Kidney glomerular epithelial cell (primary cell): Measurements from ENCODE around the gene HOMER3.

ENCODE experiments used
- DNase-seq: peaks from one replicate; lab custom pipeline; 2025; lab: John Stamatoyannopoulos, UW

Gene HOMER3

DNA sequence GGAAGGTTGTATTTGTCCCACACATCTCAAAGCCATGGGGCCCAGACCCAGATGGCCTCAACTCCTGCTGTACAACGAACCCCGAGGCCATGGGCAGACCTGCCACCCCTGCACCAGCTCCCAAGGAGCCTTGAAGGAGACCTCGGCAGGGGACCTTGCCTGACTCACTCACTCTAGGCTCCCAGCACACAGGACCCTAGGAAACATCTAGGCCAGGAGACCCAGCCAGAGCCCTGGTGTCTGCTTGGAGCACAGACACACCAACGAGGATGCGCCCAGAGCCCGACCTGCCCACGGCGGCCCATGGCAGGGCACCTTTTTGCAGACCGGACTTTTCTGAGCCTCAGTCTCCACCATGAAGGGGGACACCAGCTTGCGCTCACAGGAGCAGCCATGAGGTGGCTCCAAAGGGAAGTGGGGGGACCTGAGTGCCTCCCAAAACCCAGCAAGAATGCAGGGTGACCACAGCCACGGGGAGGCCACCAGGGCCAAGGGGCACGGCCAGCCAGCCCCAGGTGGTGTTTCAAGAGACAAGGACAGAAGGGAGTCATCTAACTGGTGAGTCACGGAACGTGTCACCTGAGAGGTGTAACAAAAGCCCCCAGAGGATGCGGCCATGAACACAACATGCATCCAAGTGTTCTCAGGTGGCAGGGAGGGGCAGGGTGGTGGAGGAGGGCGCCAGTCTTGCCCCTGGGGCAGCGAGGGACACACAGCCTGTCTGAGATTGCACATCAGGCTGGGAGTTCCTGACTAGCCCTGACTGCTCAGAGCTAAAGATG is 40.1 kb downstream of the HOMER3 start:
- no peak for DNase-seq

DNA sequence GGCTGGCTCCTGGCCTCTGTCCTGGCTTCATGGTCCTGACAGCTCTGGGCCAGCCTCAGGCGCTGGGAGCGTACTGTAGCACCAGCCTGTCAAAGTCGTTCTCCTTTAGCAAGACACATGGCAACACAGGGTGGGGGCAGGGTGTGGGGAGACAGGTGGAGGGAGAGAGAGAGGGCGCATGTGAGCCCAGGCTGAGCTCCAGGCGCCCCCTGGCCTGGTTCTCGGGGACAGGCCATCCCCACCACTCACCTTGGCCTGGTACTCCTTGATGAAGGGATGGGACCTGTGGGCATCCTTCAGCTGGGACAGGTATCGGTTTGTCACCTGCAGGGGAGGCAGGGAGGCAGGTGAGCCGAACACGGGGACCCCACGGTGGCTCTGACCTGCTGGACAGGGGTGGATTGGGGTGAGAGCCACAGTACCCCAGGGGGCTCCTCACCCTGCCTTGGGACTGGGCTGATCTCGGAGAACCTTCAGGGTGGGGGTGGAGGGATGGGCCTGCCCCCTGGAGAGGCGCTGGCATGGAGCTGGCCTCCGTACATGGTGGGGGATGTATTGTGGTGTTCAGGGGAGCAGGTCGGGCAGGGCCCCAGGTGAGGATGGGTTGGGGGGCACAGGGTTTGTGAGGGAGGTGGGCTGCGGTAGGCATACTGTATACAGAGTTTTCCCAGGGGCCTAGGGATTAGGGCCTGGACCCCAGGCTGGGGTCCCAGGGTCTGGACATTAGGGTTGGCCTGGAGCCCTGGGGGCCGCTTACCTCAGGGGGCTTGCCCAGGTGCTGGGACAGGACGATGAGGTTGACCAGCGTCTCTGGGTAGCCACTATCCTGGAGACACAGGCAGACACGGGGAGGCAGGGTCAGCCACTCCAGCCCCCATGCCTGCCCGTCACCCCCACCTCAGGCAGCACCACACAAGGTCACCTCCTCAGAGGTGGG is 41.1 kb downstream of the HOMER3 start:
- DNase-seq: no peak

DNA sequence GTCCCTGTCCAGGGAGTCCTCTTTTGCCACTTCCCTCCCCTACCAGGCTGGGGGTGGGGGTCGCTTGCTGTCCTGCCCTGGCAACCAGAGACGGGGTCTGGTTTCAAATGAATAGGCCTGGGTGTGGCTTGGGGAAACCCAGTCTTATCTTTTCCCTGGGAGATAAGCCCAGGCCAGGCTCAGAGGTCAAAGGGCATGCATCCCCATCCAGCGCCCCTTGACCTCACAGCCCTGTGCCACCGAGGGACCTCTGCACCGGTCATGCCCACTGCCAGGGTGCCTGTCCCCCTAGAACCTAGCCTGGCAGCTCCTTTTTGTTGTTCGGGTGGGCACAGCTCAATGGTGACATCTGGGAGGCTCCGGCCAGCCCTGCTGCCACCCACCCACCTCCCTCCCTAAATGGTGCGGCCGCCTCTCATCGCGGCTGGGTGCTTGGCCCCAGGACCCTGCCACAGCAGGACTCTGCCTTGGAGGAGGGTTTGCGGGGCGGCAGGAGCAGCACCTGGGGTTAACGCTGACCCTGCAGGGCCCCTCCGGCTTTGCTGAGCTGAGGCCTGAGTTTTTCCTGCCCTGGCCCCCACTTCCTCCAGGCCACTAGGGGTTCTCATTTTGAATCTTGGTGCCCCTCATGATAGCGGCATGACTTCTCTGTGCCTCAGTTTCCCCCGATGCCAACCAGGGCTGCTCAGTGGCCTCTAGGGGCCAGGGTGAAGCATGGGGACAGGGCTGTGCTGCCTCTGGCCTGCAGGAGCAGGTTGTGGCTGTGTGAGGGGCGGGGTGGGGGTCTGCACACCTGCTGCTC is 42.2 kb downstream of the HOMER3 start:
- no peak for DNase-seq

DNA sequence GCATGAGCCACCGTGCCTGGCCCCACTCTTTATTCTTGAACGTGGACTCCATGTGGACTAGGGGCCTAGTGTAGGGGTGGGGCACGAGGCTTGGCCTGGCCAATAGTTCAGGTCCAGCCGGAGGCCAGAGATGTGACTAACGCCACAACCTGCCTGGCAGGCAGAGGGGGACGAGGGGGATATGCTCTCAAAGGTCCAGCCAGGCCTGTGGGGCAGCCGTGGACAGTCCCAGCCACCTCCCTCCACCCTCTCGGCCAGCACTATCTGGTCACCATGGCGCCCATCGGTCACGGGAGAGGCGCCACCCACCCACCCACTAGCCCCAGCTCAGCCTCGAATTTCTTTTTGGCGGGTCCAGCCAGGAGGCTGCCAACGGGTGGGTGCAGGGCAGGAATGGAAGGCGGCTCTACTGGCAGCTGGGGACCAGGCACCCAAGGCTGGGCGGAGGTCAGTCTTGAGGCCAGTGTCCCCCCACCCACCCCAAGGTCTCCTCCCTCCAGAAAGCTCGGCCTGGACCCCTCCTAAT is 42.9 kb downstream of the HOMER3 start:
- no peak for DNase-seq

DNA sequence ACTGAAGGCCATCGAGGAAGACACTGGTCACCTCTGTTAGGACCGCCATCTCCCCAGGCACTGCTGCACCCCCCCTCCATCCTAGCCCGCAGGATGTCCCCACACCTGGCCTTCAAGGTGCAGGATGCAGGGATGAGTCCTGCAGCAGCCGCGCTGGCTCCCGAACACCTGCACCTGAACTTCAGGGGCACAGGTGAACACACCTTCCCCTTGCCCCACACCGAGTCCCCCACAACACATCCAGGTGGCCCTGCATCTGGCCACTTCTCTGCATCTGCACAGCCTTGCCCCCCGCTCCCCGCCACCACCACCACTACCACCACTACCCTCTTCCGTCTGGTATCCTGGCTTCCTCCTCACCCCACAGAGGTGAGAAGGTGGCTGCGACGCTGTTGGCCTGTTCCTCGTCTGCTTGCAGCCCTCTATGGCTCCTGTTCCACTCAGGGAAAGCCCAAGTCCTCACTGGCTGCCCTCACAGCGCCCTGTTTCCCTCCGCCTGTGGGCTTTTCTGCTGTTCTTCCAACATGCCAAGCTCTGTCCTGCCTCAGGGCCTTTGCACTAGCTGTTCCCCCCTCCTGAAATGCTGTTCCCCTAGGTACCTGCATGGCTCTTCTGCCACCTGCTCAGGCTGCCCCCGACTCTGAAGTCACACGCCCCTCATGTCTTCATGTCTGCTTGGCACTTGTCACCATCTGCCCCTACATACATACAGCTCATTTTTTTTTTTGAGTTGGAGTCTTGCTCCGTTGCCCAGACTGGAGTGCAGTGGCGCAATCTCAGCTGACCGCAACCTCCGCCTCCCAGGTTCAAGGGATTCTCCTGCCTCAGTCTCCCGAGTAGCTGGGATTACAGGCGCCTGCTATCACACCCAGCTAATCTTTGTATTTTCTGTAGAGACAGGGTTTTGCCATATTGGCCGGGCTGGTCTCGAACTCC is 43.7 kb downstream of the HOMER3 start:
- no peak for DNase-seq

DNA sequence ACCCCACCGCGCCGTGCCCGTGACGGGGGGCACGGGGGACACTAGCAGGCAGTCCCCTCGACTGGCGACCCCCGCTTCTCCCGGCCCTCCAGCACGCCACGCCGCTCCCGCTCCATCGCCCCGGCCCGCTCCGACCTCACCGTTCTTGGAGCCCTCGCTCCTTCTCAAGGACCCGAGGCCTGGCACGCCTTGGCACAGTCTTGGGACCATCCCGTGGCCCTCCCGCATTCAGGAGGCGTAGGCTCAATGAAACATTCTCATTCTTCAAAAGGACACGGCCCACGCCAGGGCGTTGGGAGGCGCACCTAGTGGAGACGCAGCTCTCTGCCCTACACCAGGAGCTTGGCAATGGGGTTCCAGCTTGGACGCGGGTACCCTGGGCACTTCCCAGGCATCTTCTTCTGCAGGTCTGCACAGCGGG is 44.6 kb downstream of the HOMER3 start:
- no peak for DNase-seq

DNA sequence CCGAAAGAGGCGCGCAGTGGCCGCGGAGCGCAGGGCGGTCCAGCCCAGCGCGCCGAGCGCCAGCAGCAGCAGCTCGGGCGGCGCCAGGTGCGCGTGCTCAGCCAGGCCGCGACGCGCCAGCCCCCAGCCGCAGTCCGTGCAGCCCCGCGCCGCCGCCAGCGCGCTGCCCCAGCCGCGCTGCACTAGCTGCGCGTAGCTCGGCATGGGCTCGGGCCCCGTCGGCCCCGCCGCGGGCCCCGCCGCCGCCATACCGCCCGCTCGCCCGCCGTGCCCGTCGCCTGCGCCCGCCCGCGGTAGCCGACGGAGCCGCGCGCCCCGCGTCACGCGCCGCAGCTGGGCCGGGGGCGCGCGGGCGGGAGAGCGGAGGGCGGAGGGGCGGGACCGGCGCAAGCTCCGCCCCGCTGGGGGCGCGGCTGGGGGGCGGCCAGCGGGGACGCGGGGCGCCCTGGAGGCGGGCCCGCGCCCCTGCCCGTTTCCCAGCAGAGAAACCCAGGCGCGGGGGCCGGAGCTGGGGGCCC is 45.1 kb downstream of the HOMER3 start, which contains the start of gene CERS1:
TSS of gene CERS1 (minus strand) at position 335 of the 518 bp plus-strand sequence. CDS start at position 249, 86 bp downstream.
- no peak for DNase-seq

DNA sequence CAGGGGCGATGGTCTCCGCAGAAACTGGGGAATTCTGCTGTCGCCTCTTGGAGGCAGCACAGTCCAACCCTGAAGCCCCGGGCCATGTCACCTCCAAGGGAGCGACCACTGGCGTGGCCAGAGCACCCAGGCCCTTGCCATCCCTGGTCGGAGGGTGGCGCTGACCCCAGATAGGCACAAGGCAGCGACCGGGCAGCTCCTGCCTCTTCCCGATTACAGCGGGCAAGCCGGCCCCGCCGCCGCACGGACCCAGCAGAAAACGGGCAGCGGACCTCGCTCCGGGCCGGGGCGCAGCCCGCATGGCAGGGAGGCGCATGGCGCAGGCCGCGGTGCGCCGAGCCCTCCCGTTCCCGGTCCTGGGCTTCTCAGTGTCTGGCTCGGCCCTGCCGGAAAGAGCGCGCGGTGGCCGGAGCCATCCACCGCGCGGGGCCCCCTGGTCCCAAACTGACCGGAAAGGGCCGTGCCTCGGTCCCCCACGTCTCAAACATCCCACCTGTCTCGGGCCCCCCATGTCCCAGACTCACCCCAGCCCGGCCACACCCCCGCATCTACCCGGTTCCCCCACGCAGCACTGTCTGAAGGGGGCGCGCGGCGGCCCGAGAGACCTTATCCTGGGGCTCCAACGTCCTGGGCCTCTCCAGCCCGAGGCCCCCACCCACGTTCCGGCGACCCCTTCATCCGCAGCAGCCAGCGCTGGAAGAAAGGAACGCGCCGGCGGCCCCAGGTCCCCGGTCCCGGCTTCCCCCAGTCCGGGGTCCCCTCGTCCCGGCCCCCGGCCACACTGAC is 45.8 kb downstream of the HOMER3 start:
- DNase-seq: no peak

DNA sequence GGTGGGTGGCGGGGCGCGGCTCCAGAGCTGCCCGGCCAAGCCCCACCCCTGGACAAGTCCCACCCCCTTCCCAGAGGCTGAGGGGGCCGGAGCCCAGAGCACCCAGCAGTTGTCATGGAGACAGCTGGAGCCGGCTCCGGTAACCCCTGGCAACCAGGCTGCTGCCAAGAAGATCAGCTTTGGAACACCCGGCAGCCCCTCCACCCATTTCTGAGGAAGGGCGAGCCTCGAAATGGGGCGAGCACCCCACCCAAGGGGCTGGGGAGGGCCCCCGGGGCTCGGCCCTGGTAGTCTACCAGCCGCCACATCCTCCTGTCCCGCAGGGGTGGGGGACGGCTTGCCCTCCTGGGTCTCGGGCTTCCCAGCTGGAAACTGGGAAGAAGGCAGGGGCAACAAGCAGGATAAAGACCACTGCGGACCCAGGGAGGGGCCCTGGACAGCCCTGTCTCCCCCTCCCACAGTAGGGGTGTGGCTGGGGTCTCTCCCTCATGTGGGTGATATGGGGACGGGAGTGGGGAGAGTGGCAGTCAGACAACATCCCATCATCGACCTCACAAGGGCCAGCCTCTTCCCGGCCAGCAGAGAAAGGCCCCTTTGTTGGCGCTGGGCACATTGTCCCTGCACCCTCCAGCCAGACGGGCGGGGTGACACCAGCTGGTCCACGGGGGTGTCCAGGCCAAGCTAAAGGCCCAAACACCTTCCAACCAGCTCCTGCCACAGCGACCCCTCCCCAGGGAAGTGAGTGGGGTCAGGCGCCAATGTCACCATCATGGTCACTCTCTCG is 46.6 kb downstream of the HOMER3 start:
- no peak for DNase-seq

DNA sequence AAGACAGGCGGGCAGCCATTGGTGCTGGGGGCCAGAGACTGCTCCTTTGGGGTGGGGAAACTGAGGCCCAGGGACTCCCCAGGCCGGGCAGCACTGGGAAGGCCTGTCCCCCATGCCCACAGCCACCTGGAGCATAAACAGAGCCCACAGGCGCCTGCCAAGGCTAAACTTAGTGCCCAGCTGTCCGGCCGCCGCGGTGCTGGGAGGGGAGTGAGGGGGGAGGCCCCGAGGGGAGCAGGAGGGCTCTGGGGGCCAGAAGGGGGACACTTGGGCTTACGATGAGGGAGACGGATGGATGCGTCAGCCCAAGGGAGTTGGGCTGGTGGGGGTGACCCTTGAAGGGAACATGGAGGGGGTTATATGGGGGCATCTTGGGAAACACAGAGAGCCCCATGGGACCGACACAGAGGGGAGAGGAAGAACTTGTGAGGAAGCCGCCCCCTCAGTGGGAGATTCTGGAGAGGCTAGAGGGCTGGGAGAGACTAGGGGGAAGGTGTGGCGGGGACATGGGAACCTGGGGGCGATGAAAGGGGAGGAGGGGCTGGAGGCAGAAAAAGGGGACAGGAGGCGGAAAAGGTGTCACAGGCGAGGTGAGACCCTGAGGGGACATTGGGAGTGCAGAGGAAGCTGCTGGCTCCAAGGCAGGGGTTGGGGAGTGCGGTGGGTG is 47.3 kb downstream of the HOMER3 start:
- DNase-seq: no peak

DNA sequence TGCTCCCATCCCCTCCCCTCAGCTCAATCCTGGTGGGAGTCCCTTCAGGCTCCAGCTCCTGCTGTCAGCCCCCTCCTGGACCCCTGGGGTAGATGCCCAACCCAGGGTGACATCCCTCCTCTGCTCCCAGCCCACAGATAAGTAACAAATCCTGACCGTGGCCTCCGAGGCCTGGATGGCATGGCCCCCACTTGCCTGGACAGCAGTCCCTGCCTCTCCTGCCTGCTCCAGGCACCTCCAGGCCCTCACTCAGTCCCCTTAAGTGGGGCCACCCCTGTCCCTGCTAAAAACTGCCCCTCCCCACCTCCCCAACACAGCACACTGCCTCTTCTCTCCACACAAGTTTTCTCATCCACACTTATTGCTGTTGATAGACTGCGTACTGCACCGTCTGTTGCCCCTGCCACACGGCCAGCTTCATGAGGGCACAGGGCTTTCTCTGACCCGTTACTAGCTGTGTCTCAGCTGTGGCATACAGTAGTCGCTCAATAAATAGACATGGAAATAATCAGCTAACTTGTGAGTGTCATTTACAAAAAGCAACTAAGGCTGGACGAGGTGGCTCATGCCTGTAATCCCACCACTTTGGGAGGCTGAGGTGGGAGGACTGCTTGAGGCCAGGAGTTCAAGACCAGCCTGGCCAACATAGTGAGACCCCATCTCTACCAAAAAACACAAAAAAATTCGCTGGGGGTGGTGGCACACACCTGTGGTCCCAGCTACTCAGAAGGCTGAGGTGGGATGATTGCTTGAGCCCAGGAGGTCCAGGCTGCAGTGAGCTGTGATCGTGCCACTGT is 50.9 kb downstream of the HOMER3 start:
- no peak for DNase-seq

DNA sequence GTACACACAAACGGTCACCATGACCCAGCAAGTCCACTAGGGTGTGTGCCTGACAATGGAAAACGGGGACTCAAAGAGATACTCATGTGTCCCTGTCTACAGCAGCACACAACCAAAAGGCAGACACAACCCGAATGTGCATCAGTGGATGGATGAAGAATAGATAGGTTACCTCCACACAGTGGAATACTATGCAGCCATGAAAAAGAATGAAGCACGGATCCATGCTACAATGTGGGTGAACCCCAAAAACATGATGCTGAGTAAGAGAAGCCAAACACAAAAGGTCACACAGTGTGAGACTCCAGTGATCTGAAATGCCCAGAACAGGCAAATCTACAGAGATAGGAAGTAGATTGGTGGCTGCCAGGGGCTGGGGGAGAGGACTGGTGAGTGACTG is 54.0 kb downstream of the HOMER3 start:
- no peak for DNase-seq

DNA sequence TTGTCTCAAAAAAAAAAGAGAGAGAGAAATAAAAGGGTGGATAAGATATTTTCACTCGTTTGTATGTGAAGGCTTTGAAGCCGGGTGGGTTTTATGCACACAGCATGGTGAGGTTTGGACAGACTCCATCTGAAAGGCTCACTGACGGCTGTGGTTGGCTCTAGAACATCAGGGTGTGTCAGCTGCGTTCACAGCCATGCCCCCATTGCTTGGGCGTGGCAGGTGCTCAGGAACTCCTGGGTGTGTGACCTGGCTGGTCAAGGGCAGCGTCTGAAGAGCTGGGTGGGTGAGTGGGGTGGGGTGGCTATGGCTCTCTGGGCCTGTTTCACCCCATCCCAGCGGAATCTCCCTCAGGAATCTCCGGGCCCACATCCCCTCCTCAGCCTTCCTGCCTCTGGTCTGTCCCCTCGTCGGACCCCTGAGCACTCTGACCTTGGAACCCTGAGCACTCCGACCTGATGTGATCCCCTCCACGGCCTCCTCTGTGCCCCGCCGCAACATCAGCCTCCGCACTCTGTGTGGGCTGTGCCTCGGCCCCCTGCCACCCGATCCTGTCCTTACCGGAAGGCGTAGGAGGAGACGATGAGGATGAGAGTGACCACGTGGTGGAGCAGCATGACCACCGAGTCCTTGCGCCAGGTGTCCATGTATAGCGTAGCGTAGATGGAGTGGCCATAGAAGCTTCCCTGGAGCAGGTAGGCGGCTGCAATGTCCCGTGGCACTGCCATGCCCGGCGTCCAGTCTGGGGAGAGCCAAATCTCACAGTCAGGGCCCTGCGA is 57.3 kb downstream of the HOMER3 start:
- no peak for DNase-seq

DNA sequence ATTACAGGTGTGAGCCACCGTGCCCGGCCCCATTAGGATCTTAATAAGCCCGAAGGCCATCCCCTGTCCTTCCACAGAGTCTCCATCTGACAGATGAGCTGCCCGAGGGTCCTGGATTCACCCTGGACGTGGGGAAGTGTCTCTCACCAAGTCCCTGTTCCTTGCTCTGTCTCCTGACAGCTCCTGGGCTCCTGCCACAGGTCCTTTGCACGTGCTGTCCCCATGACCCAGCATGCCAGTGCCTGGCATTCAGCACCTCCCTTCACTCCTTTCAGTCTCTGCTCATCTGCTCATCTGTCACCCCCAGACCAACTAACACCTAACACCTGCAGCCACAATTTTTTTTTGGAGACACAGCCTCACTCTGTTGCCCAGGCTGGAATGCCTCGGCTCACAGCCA is 59.5 kb downstream of the HOMER3 start:
- DNase-seq: no peak

DNA sequence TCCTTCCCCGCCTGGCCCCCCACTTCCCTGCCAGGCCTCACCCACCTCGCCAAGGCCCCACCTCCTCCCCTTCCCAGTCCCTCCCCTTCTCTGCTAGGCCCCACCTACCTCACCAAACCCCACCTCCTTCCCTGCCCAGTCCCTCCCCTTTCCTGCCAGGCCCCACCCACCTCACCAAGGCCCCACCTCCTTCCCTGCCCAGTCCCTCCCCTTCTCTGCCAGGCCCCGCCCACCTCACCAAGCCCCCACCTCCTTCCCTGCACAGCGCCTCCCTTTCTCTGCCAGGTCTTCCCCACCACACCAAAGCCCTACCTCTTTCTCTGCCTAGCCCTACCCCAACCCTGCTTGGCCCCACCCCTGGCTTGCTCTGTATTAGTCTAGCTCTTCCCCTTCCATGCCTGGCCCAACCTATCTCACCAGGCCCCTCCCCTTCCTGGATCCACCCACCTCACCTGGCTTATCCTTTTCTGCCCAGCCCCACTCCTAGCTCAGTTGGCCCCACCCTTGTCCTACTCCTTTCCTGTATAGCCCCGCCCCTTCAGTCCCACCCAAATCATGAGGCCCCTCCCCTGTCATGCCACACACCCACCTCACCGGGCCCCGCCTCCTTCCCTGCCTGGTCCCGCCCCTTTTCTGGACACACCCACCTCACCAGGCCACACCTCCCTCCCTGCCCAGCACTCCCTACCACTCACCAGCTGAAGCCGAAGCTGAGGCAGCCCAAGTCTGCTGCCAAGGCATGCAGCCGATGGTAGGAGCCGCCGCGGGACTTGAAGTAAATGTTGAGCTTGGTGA is 61.2 kb downstream of the HOMER3 start:
- no peak for DNase-seq
